Stomach smooth muscle (tissue), 2 donors: ENCODE results near the gene CYTIP.
"Not testable (repeated sequence)": the region's sequence is repeated elsewhere in the genome, so short reads cannot be mapped to it uniquely, and the experiment has no call there.

ENCODE experiments used
- H3K27ac ChIP-seq: one replicate; pipeline ENCODE4 v1.7.0; 2013; ENCODE audit warnings: mild to moderate bottlenecking, low read length, inconsistent platforms
- H3K27me3 ChIP-seq, 2 donors: one replicate each; pipeline ENCODE4 v1.7.0; 2013; ENCODE audit warnings: low read length in 2 of 2; ENCODE audit not compliant: insufficient read depth in 2 of 2, control insufficient read depth in 1 of 2
- H3K36me3 ChIP-seq, 2 donors: one replicate each; pipeline ENCODE4 v1.7.0; 2013; ENCODE audit warnings: low read length in 2 of 2; ENCODE audit not compliant: control insufficient read depth in 2 of 2, insufficient read depth in 2 of 2
- H3K4me1 ChIP-seq: one replicate; pipeline ENCODE4 v1.7.0; 2013; ENCODE audit warnings: low read length; ENCODE audit not compliant: control insufficient read depth, insufficient read depth
- H3K4me3 ChIP-seq, 2 donors: one replicate each; pipeline ENCODE4 v1.7.0; 2013; ENCODE audit warnings: low read length in 2 of 2
- H3K9ac ChIP-seq, 2 donors: one replicate each; pipeline ENCODE4 v1.7.0; 2013; ENCODE audit warnings: low read length in 2 of 2, mild to moderate bottlenecking in 1 of 2
- H3K9me3 ChIP-seq, 2 donors: one replicate each; pipeline ENCODE4 v1.7.0; 2013; ENCODE audit warnings: low read length in 2 of 2; ENCODE audit not compliant: control insufficient read depth in 2 of 2
- donor health status: healthy.
- donor health status: Pancreatic carcinoma.

Gene CYTIP

GRCh38 chr2:157404363-157404762 lies 39.5 kb downstream of the CYTIP start:
- Histone ChIP-seq H3K4me1 (no peaks in the 10 kb centered on the region), H3K4me3 (no peak overlapping the region), H3K9ac (no peak overlapping the region), H3K36me3 (no peaks in the 10 kb centered on the region), H3K27ac (no peak overlapping the region), H3K9me3 (no peaks in the 10 kb centered on the region), H3K27me3 (no peaks in the 10 kb centered on the region)

- H3K27ac ChIP-seq, H3K4me1 ChIP-seq, H3K4me3 ChIP-seq, H3K9me3 ChIP-seq, H3K27me3 ChIP-seq, H3K9ac ChIP-seq, H3K36me3 ChIP-seq: not testable (repeated sequence)
Observed at GRCh38 chr2:157402801-157403485, 40.9 kb downstream of the CYTIP start.

GRCh38 chr2:157395811-157396210 lies 48.1 kb downstream of the CYTIP start:
- no peaks in the 10 kb centered on the region for H3K9me3 ChIP-seq
- no peak overlapping the region for H3K4me3 ChIP-seq
- H3K36me3 ChIP-seq: no peaks in the 10 kb centered on the region
- H3K27me3 ChIP-seq: no peaks in the 10 kb centered on the region
- no peaks in the 10 kb centered on the region for H3K4me1 ChIP-seq
- no peak overlapping the region for H3K9ac ChIP-seq
- H3K27ac ChIP-seq: no peak overlapping the region

GRCh38 chr2:157394928-157395327 lies 49.0 kb downstream of the CYTIP start:
- H3K9ac ChIP-seq: no peak overlapping the region
- no peak overlapping the region for H3K27ac ChIP-seq
- no peaks in the 10 kb centered on the region for H3K9me3 ChIP-seq
- no peaks in the 10 kb centered on the region for H3K4me1 ChIP-seq
- no peaks in the 10 kb centered on the region for H3K27me3 ChIP-seq
- no peaks in the 10 kb centered on the region for H3K36me3 ChIP-seq
- H3K4me3 ChIP-seq: no peak overlapping the region

- Histone ChIP-seq H3K4me1 (no peaks in the 10 kb centered on the region), H3K27ac (no peak overlapping the region), H3K9ac (no peak overlapping the region), H3K9me3 (no peaks in the 10 kb centered on the region), H3K36me3 (no peaks in the 10 kb centered on the region), H3K27me3 (no peaks in the 10 kb centered on the region), H3K4me3 (no peak overlapping the region)
Observed at GRCh38 chr2:157393348-157393747, 50.5 kb downstream of the CYTIP start.

- Histone ChIP-seq H3K9ac (no peak overlapping the region), H3K9me3 (peaks cover 0 to 2% of the 10 kb centered on the region in 2 donors), H3K27me3 (no peaks in the 10 kb centered on the region), H3K4me3 (no peak overlapping the region), H3K36me3 (no peaks in the 10 kb centered on the region), H3K27ac (no peak overlapping the region), H3K4me1 (no peaks in the 10 kb centered on the region)
Observed at GRCh38 chr2:157388827-157389226, 55.1 kb downstream of the CYTIP start.

- Histone ChIP-seq H3K9ac (no peak overlapping the region), H3K27ac (no peak overlapping the region), H3K4me3 (no peak overlapping the region), H3K9me3 (peaks cover 0 to 2% of the 10 kb centered on the region in 2 donors), H3K4me1 (no peaks in the 10 kb centered on the region), H3K27me3 (no peaks in the 10 kb centered on the region), H3K36me3 (no peaks in the 10 kb centered on the region)
Observed at GRCh38 chr2:157386747-157387146, 57.1 kb downstream of the CYTIP start.

GRCh38 chr2:157386247-157386646 lies 57.6 kb downstream of the CYTIP start:
- H3K27ac ChIP-seq: no peak overlapping the region
- no peaks in the 10 kb centered on the region for H3K27me3 ChIP-seq
- no peaks in the 10 kb centered on the region for H3K4me1 ChIP-seq
- H3K9ac ChIP-seq: no peak overlapping the region
- H3K9me3 ChIP-seq: peaks cover 0 to 2% of the 10 kb centered on the region in 2 donors
- no peak overlapping the region for H3K4me3 ChIP-seq
- H3K36me3 ChIP-seq: no peaks in the 10 kb centered on the region

GRCh38 chr2:157377861-157378260 lies 66.0 kb downstream of the CYTIP start:
- no peaks in the 10 kb centered on the region for H3K27me3 ChIP-seq
- H3K4me3 ChIP-seq: no peak overlapping the region
- H3K27ac ChIP-seq: no peak overlapping the region
- H3K36me3 ChIP-seq: no peaks in the 10 kb centered on the region
- no peaks in the 10 kb centered on the region for H3K9me3 ChIP-seq
- H3K4me1 ChIP-seq: no peaks in the 10 kb centered on the region
- H3K9ac ChIP-seq: no peak overlapping the region

- Histone ChIP-seq H3K9ac (no peak overlapping the region), H3K9me3 (no peaks in the 10 kb centered on the region), H3K4me3 (no peak overlapping the region), H3K4me1 (no peaks in the 10 kb centered on the region), H3K27ac (no peak overlapping the region), H3K36me3 (no peaks in the 10 kb centered on the region), H3K27me3 (no peaks in the 10 kb centered on the region)
Observed at GRCh38 chr2:157376041-157376440, 67.8 kb downstream of the CYTIP start.

- no peaks in the 10 kb centered on the region for H3K9me3 ChIP-seq
- H3K4me1 ChIP-seq: no peaks in the 10 kb centered on the region
- H3K27me3 ChIP-seq: no peaks in the 10 kb centered on the region
- no peak overlapping the region for H3K4me3 ChIP-seq
- no peak overlapping the region for H3K27ac ChIP-seq
- no peak overlapping the region for H3K9ac ChIP-seq
- H3K36me3 ChIP-seq: no peaks in the 10 kb centered on the region
Observed at GRCh38 chr2:157375384-157375783, 68.5 kb downstream of the CYTIP start.
